ENCODE results near the gene RAD51. TPM values are rescaled to one million over a fixed set of nuclear protein-coding genes. Genes with fewer than 3 reads are reported as not detected.

RAD51 gene
- total RNA-seq, 1 donor from 2014 or later, result 48.1 TPM

DNA sequence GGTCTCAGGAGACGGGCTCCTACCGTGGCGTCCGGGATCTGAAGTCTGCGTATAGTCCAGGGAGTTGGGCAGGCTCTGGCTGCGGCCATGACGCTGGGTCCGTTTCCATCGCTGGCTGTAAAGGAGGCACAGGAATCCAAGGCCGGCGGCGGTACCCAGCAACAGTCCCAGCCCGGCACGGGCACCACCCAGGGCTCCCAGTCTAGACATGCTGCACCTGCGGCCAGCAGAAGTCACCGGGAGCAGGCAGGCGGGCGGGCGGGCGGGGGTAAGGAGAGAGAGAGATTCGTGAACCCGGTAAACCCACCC, 59.6 kb downstream of the RAD51 start:
- Mint-ChIP-seq H3K4me3 (peak overlapping the region; percentile 92), H3K36me3 (peaks cover 3% of the 10 kb centered on the region), H3K9me3 (no peaks in the 10 kb centered on the region), H3K4me1 (peaks cover 28% of the 10 kb centered on the region), H3K27me3 (ENCODE audit: insufficient read depth, low read depth) (peaks cover 3% of the 10 kb centered on the region), H3K27ac (no peak overlapping the region)
- DNase-seq (ENCODE audit: low spot score), result peak; percentile 39
- Histone ChIP-seq H3K9ac (peak overlapping the region; percentile 80), H3K79me2 (ENCODE audit: low read depth) (peaks cover 22% of the 10 kb centered on the region), H2AFZ (replicated peaks) (peak overlapping the region; percentile 68), H3K9me3 (ENCODE audit: low read depth) (no peaks in the 10 kb centered on the region), H3K4me2 (peak overlapping the region; percentile 85), H3K27ac (no peak overlapping the region), H3K36me3 (peaks cover 2% of the 10 kb centered on the region), H4K20me1 (ENCODE audit: low read depth) (no peaks in the 10 kb centered on the region), H3F3A (ENCODE audit: low read depth) (peaks cover 10% of the 10 kb centered on the region), H3K27me3 (no peaks in the 10 kb centered on the region), H3K4me3 (peak overlapping the region; percentile 85), H3K4me1 (peaks cover 4% of the 10 kb centered on the region)
- TF ChIP-seq EZH2 (IDR thresholded peaks at IDR 0.05) (no peak), EZH2phosphoT487 (IDR thresholded peaks at IDR 0.05) (no peak)

DNA sequence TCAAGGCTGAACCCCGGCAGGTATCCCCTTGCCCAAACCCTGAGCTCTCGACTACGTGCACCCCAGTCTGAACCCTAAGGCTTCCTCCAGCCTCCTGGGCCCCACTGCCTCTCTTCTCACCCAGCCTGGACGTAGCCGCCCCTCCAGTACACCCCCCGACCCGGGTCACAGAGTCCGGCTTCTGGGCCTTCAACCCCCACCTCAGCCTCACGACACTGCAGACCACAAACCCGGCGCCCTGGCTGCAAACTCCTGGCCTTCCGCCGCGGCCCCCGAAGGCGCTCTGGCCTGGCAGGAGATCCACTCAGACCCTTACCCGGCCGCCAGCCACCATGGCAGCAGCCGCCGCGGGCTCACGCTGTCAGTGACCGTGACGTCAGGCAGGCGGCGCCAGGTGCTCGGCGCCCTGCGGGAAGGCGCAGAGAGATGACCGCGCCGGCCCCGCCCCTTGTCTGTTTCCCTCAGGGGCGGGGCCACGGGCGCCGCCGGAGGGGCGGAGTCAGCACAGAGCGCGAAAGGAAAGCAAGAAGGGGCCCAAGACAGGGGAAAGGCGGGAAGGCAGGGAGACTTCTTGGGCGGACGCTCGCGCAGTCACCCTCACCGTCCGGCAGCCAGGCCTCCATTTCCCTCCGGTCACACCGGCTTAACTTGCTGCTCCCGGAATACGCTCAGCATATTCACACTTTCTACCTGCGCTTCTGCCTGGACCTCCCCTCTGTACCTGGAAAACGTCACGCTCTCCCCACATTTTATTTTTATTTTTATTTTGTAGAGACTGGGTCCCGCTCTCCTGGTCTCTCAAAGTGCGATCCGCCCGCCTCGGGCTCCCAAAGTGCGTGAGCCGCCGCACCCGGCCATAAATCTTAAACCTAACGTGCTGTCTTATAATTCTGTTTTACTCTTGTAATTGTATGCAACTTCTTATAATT, 60.2 kb downstream of the RAD51 start, which contains the start of gene RMDN3:
TSS of gene RMDN3 (minus strand) at position 372 of the 929 bp plus-strand sequence. CDS start 471 bp downstream, outside the sequence.
- H3K4me3 Mint-ChIP-seq, result peak within 1 kb of the TSS; percentile 92
- H3K9me3 Mint-ChIP-seq, result no peaks in the 10 kb centered on the region
- H3K27me3 Mint-ChIP-seq (ENCODE audit: insufficient read depth, low read depth), result peaks cover 3% of the 10 kb centered on the region
- no peaks in the 10 kb centered on the region for H3K9me3 ChIP-seq (ENCODE audit: low read depth)
- H3K4me2 ChIP-seq, result peak within 1 kb of the TSS; percentile 85
- peaks cover 2% of the 10 kb centered on the region for H3K36me3 ChIP-seq
- H3K4me3 ChIP-seq, result peak within 1 kb of the TSS; percentile 85
- peaks cover 4% of the 10 kb centered on the region for H3K4me1 ChIP-seq
- H3K27ac ChIP-seq, result peak within 1 kb of the TSS; percentile 80
- peak within 1 kb of the TSS; percentile 80 for H3K9ac ChIP-seq
- no peaks in the 10 kb centered on the region for H3K36me3 Mint-ChIP-seq
- TF ChIP-seq EZH2 (IDR thresholded peaks at IDR 0.05), result no peak
- no peak for TF ChIP-seq EZH2phosphoT487 (IDR thresholded peaks at IDR 0.05)
- TF ChIP-seq, protein P1, sequence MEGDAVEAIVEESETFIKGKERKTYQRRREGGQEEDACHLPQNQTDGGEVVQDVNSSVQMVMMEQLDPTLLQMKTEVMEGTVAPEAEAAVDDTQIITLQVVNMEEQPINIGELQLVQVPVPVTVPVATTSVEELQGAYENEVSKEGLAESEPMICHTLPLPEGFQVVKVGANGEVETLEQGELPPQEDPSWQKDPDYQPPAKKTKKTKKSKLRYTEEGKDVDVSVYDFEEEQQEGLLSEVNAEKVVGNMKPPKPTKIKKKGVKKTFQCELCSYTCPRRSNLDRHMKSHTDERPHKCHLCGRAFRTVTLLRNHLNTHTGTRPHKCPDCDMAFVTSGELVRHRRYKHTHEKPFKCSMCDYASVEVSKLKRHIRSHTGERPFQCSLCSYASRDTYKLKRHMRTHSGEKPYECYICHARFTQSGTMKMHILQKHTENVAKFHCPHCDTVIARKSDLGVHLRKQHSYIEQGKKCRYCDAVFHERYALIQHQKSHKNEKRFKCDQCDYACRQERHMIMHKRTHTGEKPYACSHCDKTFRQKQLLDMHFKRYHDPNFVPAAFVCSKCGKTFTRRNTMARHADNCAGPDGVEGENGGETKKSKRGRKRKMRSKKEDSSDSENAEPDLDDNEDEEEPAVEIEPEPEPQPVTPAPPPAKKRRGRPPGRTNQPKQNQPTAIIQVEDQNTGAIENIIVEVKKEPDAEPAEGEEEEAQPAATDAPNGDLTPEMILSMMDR (IDR thresholded peaks at IDR 0.05), result no peak
- peaks cover 10% of the 10 kb centered on the region for H3F3A ChIP-seq (ENCODE audit: low read depth)
- H3K27ac Mint-ChIP-seq, result peak within 1 kb of the TSS; percentile 86
- H2AFZ ChIP-seq (replicated peaks), result peak within 1 kb of the TSS; percentile 87
- H4K20me1 ChIP-seq (ENCODE audit: low read depth), result no peaks in the 10 kb centered on the region
- no peaks in the 10 kb centered on the region for H3K27me3 ChIP-seq
- peaks cover 22% of the 10 kb centered on the region for H3K79me2 ChIP-seq (ENCODE audit: low read depth)
- peaks cover 28% of the 10 kb centered on the region for H3K4me1 Mint-ChIP-seq
- DNase-seq (ENCODE audit: low spot score), result peak; percentile 98

DNA sequence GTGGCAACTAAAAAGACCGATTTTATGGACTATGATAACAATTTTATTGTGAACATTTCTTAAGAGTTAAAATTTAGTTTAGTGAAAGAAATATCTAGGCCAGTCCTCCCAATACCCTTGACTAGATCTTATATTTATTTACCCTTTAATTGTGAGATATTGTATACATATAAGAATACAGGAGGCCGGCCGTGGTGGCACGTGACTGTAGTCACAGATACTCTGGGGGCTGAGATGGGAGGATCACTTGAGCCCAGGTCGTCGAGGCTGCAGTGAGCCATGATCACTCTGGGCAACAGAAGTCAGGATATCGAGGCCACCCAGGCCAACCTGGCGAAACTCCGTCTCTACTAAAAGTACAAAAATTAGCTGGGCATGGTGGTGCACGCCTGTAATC, 60.8 kb downstream of the RAD51 start:
- H3F3A ChIP-seq (ENCODE audit: low read depth), result peaks cover 10% of the 10 kb centered on the region
- no peaks in the 10 kb centered on the region for H3K36me3 Mint-ChIP-seq
- TF ChIP-seq EZH2 (IDR thresholded peaks at IDR 0.05) (no peak), EZH2phosphoT487 (IDR thresholded peaks at IDR 0.05) (no peak)
- TF ChIP-seq, protein P1 (IDR thresholded peaks at IDR 0.05), result no peak
- H2AFZ ChIP-seq (replicated peaks), result peak overlapping the region; percentile 87
- no peak for DNase-seq (ENCODE audit: low spot score)
- peak overlapping the region; percentile 86 for H3K27ac Mint-ChIP-seq
- H3K27me3 ChIP-seq, result no peaks in the 10 kb centered on the region
- no peak overlapping the region for H3K9ac ChIP-seq
- peak overlapping the region; percentile 85 for H3K4me3 ChIP-seq
- H3K27ac ChIP-seq, result peak overlapping the region; percentile 80
- peak overlapping the region; percentile 85 for H3K4me2 ChIP-seq
- H3K9me3 Mint-ChIP-seq, result no peaks in the 10 kb centered on the region
- no peaks in the 10 kb centered on the region for H3K9me3 ChIP-seq (ENCODE audit: low read depth)
- peaks cover 2% of the 10 kb centered on the region for H3K36me3 ChIP-seq
- peaks cover 28% of the 10 kb centered on the region for H3K4me1 Mint-ChIP-seq
- peaks cover 4% of the 10 kb centered on the region for H3K4me1 ChIP-seq
- peaks cover 22% of the 10 kb centered on the region for H3K79me2 ChIP-seq (ENCODE audit: low read depth)
- peaks cover 3% of the 10 kb centered on the region for H3K27me3 Mint-ChIP-seq (ENCODE audit: insufficient read depth, low read depth)
- H3K4me3 Mint-ChIP-seq, result peak overlapping the region; percentile 92
- H4K20me1 ChIP-seq (ENCODE audit: low read depth), result no peaks in the 10 kb centered on the region

DNA sequence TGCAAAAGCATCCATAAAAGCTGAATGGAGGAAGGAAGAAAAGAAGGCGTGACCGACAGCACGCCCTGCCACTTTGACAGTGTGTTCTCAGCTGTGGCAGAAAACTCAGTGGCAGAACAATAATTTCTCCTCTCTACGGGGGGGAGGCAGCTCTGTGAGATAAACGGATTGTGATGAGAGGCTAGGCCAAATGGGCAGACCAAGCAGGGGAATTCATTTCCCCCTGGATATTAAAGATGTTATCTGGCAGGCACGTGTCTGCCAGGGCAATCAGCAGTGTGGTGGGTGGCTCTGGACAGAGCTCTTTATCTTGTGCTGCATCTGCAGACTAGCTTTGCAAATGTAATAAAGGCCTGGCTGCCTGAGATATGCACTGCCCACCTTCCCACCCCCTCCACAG, 62.0 kb downstream of the RAD51 start:
- no peak overlapping the region for H3K27ac ChIP-seq
- peak overlapping the region; percentile 39 for H3K4me3 Mint-ChIP-seq
- no peak for TF ChIP-seq EZH2phosphoT487 (IDR thresholded peaks at IDR 0.05)
- TF ChIP-seq, protein P1 (IDR thresholded peaks at IDR 0.05), result no peak
- no peak for TF ChIP-seq EZH2 (IDR thresholded peaks at IDR 0.05)
- H3K36me3 ChIP-seq, result no peaks in the 10 kb centered on the region
- H3K4me2 ChIP-seq, result no peak overlapping the region
- no peak overlapping the region for H3K9ac ChIP-seq
- H3K27ac Mint-ChIP-seq, result peak overlapping the region; percentile 84
- H3K36me3 Mint-ChIP-seq, result no peaks in the 10 kb centered on the region
- peaks cover 22% of the 10 kb centered on the region for H3K79me2 ChIP-seq (ENCODE audit: low read depth)
- DNase-seq (ENCODE audit: low spot score), result no peak
- H3K9me3 ChIP-seq (ENCODE audit: low read depth), result no peaks in the 10 kb centered on the region
- no peak overlapping the region for H2AFZ ChIP-seq (replicated peaks)
- H3K27me3 ChIP-seq, result no peaks in the 10 kb centered on the region
- H4K20me1 ChIP-seq (ENCODE audit: low read depth), result no peaks in the 10 kb centered on the region
- H3K4me1 Mint-ChIP-seq, result peaks cover 28% of the 10 kb centered on the region
- H3K4me3 ChIP-seq, result no peak overlapping the region
- H3K4me1 ChIP-seq, result peaks cover 4% of the 10 kb centered on the region
- no peaks in the 10 kb centered on the region for H3K9me3 Mint-ChIP-seq
- no peaks in the 10 kb centered on the region for H3K27me3 Mint-ChIP-seq (ENCODE audit: insufficient read depth, low read depth)
- H3F3A ChIP-seq (ENCODE audit: low read depth), result peaks cover 10% of the 10 kb centered on the region

All from neural progenitor cell (in vitro differentiated cells).